HG02981 (cell line): ENCODE results near the gene KRTAP4-11.
"Not testable (repeated sequence)": the region's sequence is repeated elsewhere in the genome, so short reads cannot be mapped to it uniquely, and the experiment has no call there.

Source experiments
- ATAC-seq: cut with Tn5 transposase; IDR thresholded peaks from one replicate; pipeline ENCODE4 v1.9.1; 2021; ENCODE audit warnings: mild to moderate bottlenecking, moderate library complexity; ENCODE audit not compliant: unreplicated experiment

Gene KRTAP4-11

GRCh38 chr17:41088760-41089352, 29.3 kb downstream of the KRTAP4-11 start:
- ATAC-seq, result not testable (repeated sequence)

GRCh38 chr17:41084100-41084856, 33.9 kb downstream of the KRTAP4-11 start, which contains the start of gene KRTAP4-7:
Gene KRTAP4-7 (plus strand): TSS chr17:41084150. CDS start chr17:41084207, 57 bp downstream.
- ATAC-seq, result not testable (repeated sequence)

- ATAC-seq, result not testable (repeated sequence)
These were observed 34.7 kb downstream of the KRTAP4-11 start for GRCh38 chr17:41083427-41083826.

GRCh38 chr17:41082626-41083025, 35.5 kb downstream of the KRTAP4-11 start:
- ATAC-seq, result no peak

- no peak for ATAC-seq
These were observed 41.4 kb downstream of the KRTAP4-11 start for GRCh38 chr17:41076788-41077187.

GRCh38 chr17:41073676-41074075, 44.5 kb downstream of the KRTAP4-11 start:
- ATAC-seq, result no peak

- ATAC-seq, result no peak
These were observed 46.4 kb downstream of the KRTAP4-11 start for GRCh38 chr17:41071606-41072360.

- ATAC-seq, result no peak
These were observed 49.1 kb downstream of the KRTAP4-11 start for GRCh38 chr17:41069031-41069430.

GRCh38 chr17:41067281-41067680, 50.9 kb downstream of the KRTAP4-11 start:
- ATAC-seq, result no peak
